Liver (tissue), 9 donors: ENCODE data around the gene CRIP1. TPM values are rescaled to one million over a fixed set of nuclear protein-coding genes. Genes with fewer than 3 reads are reported as not detected.

ENCODE experiments used
- DNase-seq: peaks from one replicate; pipeline ENCODE4 v3.0.0-alpha.2; 2017; ENCODE audit warnings: low spot score
- H3K27ac ChIP-seq, 2 donors: one replicate each; pipeline ENCODE4 v1.7.0; 2013; ENCODE audit warnings: inconsistent platforms in 2 of 2, low read length in 2 of 2, control low read depth in 1 of 2, low read depth in 1 of 2, mild to moderate bottlenecking in 1 of 2
- H3K27me3 ChIP-seq, 4 donors: one replicate each; pipeline versions ENCODE4 v1.6.1 to v1.7.0; 2013; ENCODE audit warnings: low read length in 3 of 4, inconsistent platforms in 1 of 4, mild to moderate bottlenecking in 1 of 4, moderate library complexity in 1 of 4; ENCODE audit not compliant: control insufficient read depth in 4 of 4, insufficient read depth in 4 of 4
- H3K36me3 ChIP-seq, 4 donors: one replicate each; pipeline versions ENCODE4 v1.6.1 to v1.7.0; 2013; ENCODE audit warnings: low read length in 3 of 4, mild to moderate bottlenecking in 3 of 4, low read depth in 1 of 4, moderate library complexity in 1 of 4; ENCODE audit not compliant: control insufficient read depth in 4 of 4, insufficient read depth in 3 of 4
- H3K4me1 ChIP-seq, 4 donors: one replicate each; pipeline versions ENCODE4 v1.6.1 to v1.7.0; 2013; ENCODE audit warnings: low read length in 3 of 4, mild to moderate bottlenecking in 3 of 4, moderate library complexity in 1 of 4; ENCODE audit not compliant: control insufficient read depth in 4 of 4, insufficient read depth in 4 of 4
- H3K4me3 ChIP-seq, 3 donors: one replicate each; pipeline versions ENCODE4 v1.6.1 to v1.7.0; 2013; ENCODE audit warnings: low read length in 3 of 3, control low read depth in 1 of 3, low read depth in 1 of 3, mild to moderate bottlenecking in 1 of 3
- H3K9ac ChIP-seq, 2 donors: one replicate each; pipeline ENCODE4 v1.7.0; 2013; ENCODE audit warnings: low read length in 2 of 2, mild to moderate bottlenecking in 2 of 2, moderate library complexity in 2 of 2, control low read depth in 1 of 2, low read depth in 1 of 2
- H3K9me3 ChIP-seq, 4 donors: one replicate each; pipeline versions ENCODE4 v1.6.1 to v1.7.0; 2013; ENCODE audit warnings: low read length in 3 of 4; ENCODE audit not compliant: control insufficient read depth in 4 of 4
- CTCF ChIP-seq: fragments of 150-350 bp; IDR thresholded peaks from 2 replicates; pipeline ENCODE4 v1.5.1; 2017; ENCODE audit warnings: improper control_type of control experiment, low read depth, low read length; ENCODE audit not compliant: missing input control
- EGR1 ChIP-seq, 2 donors: IDR thresholded peaks; 2 replicates each; pipeline ENCODE4 v1.6.1; 2016 to 2018; ENCODE audit warnings: antibody characterized with exemption in 2 of 2, low read depth in 2 of 2
- FOXA1 ChIP-seq: IDR thresholded peaks from 2 replicates; pipeline ENCODE4 v1.6.1; 2016; ENCODE audit warnings: antibody characterized with exemption
- GABPA ChIP-seq, 2 donors: IDR thresholded peaks in 1 of 2; conservative IDR thresholded peaks in 1 of 2; 2 replicates each; pipeline ENCODE4 v1.6.1; 2016; ENCODE audit warnings: antibody characterized with exemption in 2 of 2, mild to moderate bottlenecking in 1 of 2, moderate library complexity in 1 of 2
- HNF4G ChIP-seq: IDR thresholded peaks from 2 replicates; pipeline ENCODE4 v1.6.1; 2016; ENCODE audit warnings: antibody characterized with exemption
- JUND ChIP-seq, 2 donors: IDR thresholded peaks; 2 replicates each; pipeline ENCODE4 v1.6.1; 2016; ENCODE audit warnings: antibody characterized with exemption in 2 of 2
- MAX ChIP-seq: IDR thresholded peaks from 2 replicates; pipeline ENCODE4 v1.6.1; 2016; ENCODE audit warnings: antibody characterized with exemption
- NR2F2 ChIP-seq: IDR thresholded peaks from 2 replicates; pipeline ENCODE4 v1.6.1; 2016; ENCODE audit warnings: antibody characterized with exemption
- REST ChIP-seq: IDR thresholded peaks from 2 replicates; pipeline ENCODE4 v1.6.1; 2016; ENCODE audit warnings: antibody characterized with exemption, mild to moderate bottlenecking
- TAF1 ChIP-seq: conservative IDR thresholded peaks from 2 replicates; pipeline ENCODE4 v1.6.1; 2016; ENCODE audit warnings: antibody characterized with exemption, mild to moderate bottlenecking
- WGBS: extraction: QIAGEN DNeasy Blood & Tissue Kit; methylation state at CpG from one replicate; pipeline ENCODE4 v1.1.7; 2013; 5-methylcytosine and 5-hydroxymethylcytosine counted together
- polyA plus RNA-seq, 2 donors: library from polyadenylated mRNA; stranded (reverse) in 1 of 2; unstranded in 1 of 2; fragments of 200-250 nt in 1 of 2; fragments of >200 nt in 1 of 2; fragmentation: Nextera tagmentation in 1 of 2; extraction: Ambion mirVana in 1 of 2; gene quantifications; one replicate each; pipeline versions ENCODE4 v1.2.1 to v1.2.3, GENCODE V29; 2013 to 2015
- total RNA-seq, 2 donors: library from RNA; depleted of rRNA; stranded (reverse); fragments of >200 nt; gene quantifications; one replicate each; pipeline ENCODE4 v1.2.3, GENCODE V29; 2014
- donor health status: healthy.
- donor health status: healthy.
- donor health status: healthy.
- donor health status: healthy.
- donor health status: healthy.

CRIP1 gene
- total and polyA plus RNA-seq, 4 donors = 1.4 to 11.4 (median 3.9) TPM

GRCh38 chr14:105525326-105525725 is 38.6 kb downstream of the CRIP1 start:
- 89% methylated on average over 9 of the region's 9 CpGs for WGBS

More at GRCh38 chr14:105525326-105525725, 38.6 kb downstream of the CRIP1 start:
- Histone ChIP-seq H3K9ac (no peak overlapping the region), H3K9me3 (no peaks in the 10 kb centered on the region), H3K27me3 (no peaks in the 10 kb centered on the region), H3K4me3 (no peak overlapping the region), H3K27ac (no peak overlapping the region), H3K36me3 (peaks cover 0 to 1% (median 0%) of the 10 kb centered on the region in 4 donors), H3K4me1 (peaks cover 9 to 30% (median 20%) of the 10 kb centered on the region in 4 donors)
- no peak for TF ChIP-seq HNF4G
- no peak for TF ChIP-seq JUND (IDR thresholded peaks at IDR 0.05)
- TF ChIP-seq MAX = no peak
- no peak for TF ChIP-seq FOXA1
- TF ChIP-seq REST = no peak
- TF ChIP-seq EGR1 (IDR thresholded peaks at IDR 0.05; ENCODE audit: low read depth in 2 of 2) = no peak
- TF ChIP-seq GABPA (IDR thresholded peaks at IDR 0.05 in 1 of 2, conservative IDR thresholded peaks at IDR 0.05 in 1 of 2) = no peak
- TF ChIP-seq TAF1 = no peak
- no peak for TF ChIP-seq CTCF
- TF ChIP-seq NR2F2 = no peak
- no peak for DNase-seq
